HG03103 (cell line): ENCODE results near the gene GPAT3.
"Not testable (repeated sequence)": the region's sequence is repeated elsewhere in the genome, so short reads cannot be mapped to it uniquely, and the experiment has no call there.

ENCODE experiments used
- ATAC-seq: cut with Tn5 transposase; IDR thresholded peaks from one replicate; pipeline ENCODE4 v1.9.1; 2021; ENCODE audit warnings: low read depth; ENCODE audit not compliant: unreplicated experiment

The GPAT3 gene

GRCh38 chr4:83591056-83591455 is 55.1 kb downstream of the GPAT3 start:
- no peak for ATAC-seq

GRCh38 chr4:83591730-83592129 is 55.8 kb downstream of the GPAT3 start:
- no peak for ATAC-seq

- ATAC-seq = peak; percentile 84
Observed at GRCh38 chr4:83599183-83599582, 63.3 kb downstream of the GPAT3 start.

- ATAC-seq = no peak
Observed at GRCh38 chr4:83603129-83603528, 67.2 kb downstream of the GPAT3 start.

- no peak for ATAC-seq
Observed at GRCh38 chr4:83604321-83604720, 68.4 kb downstream of the GPAT3 start.

- no peak for ATAC-seq
Observed at GRCh38 chr4:83605210-83605609, 69.3 kb downstream of the GPAT3 start.

GRCh38 chr4:83605744-83606172 is 69.8 kb downstream of the GPAT3 start:
- ATAC-seq = peak; percentile 58

GRCh38 chr4:83606460-83606859 is 70.6 kb downstream of the GPAT3 start:
- no peak for ATAC-seq

GRCh38 chr4:83606898-83607297 is 71.0 kb downstream of the GPAT3 start:
- ATAC-seq = no peak

- ATAC-seq = no peak
Observed at GRCh38 chr4:83609365-83609764, 73.5 kb downstream of the GPAT3 start.

- ATAC-seq = no peak
Observed at GRCh38 chr4:83610729-83611128, 74.8 kb downstream of the GPAT3 start.

- no peak for ATAC-seq
Observed at GRCh38 chr4:83613023-83613422, 77.1 kb downstream of the GPAT3 start.

GRCh38 chr4:83613994-83614393 is 78.1 kb downstream of the GPAT3 start:
- ATAC-seq = no peak

- no peak for ATAC-seq
Observed at GRCh38 chr4:83616252-83616651, 80.3 kb downstream of the GPAT3 start.

- no peak for ATAC-seq
Observed at GRCh38 chr4:83617371-83618035, 81.6 kb downstream of the GPAT3 start.

- ATAC-seq = no peak
Observed at GRCh38 chr4:83618431-83618830, 82.5 kb downstream of the GPAT3 start.

GRCh38 chr4:83618991-83619645 is 83.2 kb downstream of the GPAT3 start:
- no peak for ATAC-seq

GRCh38 chr4:83622127-83622526 is 86.2 kb downstream of the GPAT3 start:
- not testable (repeated sequence) for ATAC-seq

GRCh38 chr4:83625821-83626220 is 89.9 kb downstream of the GPAT3 start:
- ATAC-seq = no peak

GRCh38 chr4:83626245-83626836 is 90.4 kb downstream of the GPAT3 start:
- ATAC-seq = no peak

GRCh38 chr4:83629945-83630721 is 94.2 kb downstream of the GPAT3 start:
- ATAC-seq = no peak
